GM12878 (cell line): ENCODE measurements around the gene SPATA16. TPM values are rescaled to one million over a fixed set of nuclear protein-coding genes. Genes with fewer than 3 reads are reported as not detected.

Experiments used
- ATAC-seq: fragments of 200-7000 bp; cut with Tn5 transposase; 3 replicates; pipeline ENCODE4 v1.9.1; 2020; ENCODE audit warnings: mild to moderate bottlenecking, moderate library complexity
- BruUV-seq: library from RNA; stranded (reverse); fragments of 400-500 nt; replicated peaks from 2 replicates; lab custom pipeline; 2021; lab: Mats Ljungman, UMichigan
- CTCF ChIA-PET: fragments of 300-600 bp; sonication (Branson Sonifier 250); formaldehyde crosslinking; extraction: SDS; loops from one replicate; lab custom pipeline; 2021; ENCODE audit warnings: inconsistent platforms; lab: Yijun Ruan, JAX
- POLR2A ChIA-PET: fragments of 350-600 bp; formaldehyde crosslinking; extraction: SDS; loops from one replicate; lab custom pipeline; 2021; ENCODE audit warnings: inconsistent platforms; lab: Charles Lee
- RAD21 ChIA-PET: fragments of 300-600 bp; sonication (Branson Sonifier 250); formaldehyde crosslinking; loops from one replicate; lab custom pipeline; 2023; ENCODE audit warnings: antibody characterized with exemption; ENCODE audit not compliant: unreplicated experiment; lab: Charles Lee
- SMC1A ChIA-PET: fragments of 300-600 bp; sonication (Branson Sonifier 250); formaldehyde crosslinking; loops from one replicate; lab custom pipeline; 2023; ENCODE audit not compliant: unreplicated experiment, uncharacterized antibody; lab: Charles Lee
- DNase-seq: peaks from one replicate; pipeline ENCODE4 v3.0.0-alpha.2; 2011; ENCODE audit warnings: low read depth, low spot score
- FAIRE-seq: peaks from 3 replicates; lab custom pipeline; 2011; peaks lifted over from hg19 to GRCh38; lab: Jason Lieb, UNC
- H2AFZ ChIP-seq: 2 replicates; pipeline ENCODE4 v1.6.0; 2011; ENCODE audit warnings: low read depth, low read length, control low read depth; ENCODE audit not compliant: control insufficient read depth
- H3K27ac ChIP-seq: 2 replicates; pipeline ENCODE4 v1.5.1; 2011; ENCODE audit warnings: control low read depth; ENCODE audit not compliant: control insufficient read depth, insufficient read depth
- H3K27me3 ChIP-seq, 2 experiments: replicated peaks in 1 of 2; 2 replicates each; pipeline versions ENCODE4 v1.6.0 to v1.6.1; 2011; ENCODE audit warnings: low read length in 1 of 2; ENCODE audit not compliant: control insufficient read depth in 2 of 2, insufficient read depth in 2 of 2
- H3K36me3 ChIP-seq, 2 experiments: 2 replicates each; pipeline ENCODE4 v1.5.1; 2011; ENCODE audit warnings: low read length in 1 of 2; ENCODE audit not compliant: control insufficient read depth in 2 of 2, insufficient read depth in 2 of 2
- H3K4me1 ChIP-seq: 2 replicates; pipeline ENCODE4 v1.6.1; 2011; ENCODE audit warnings: mild to moderate bottlenecking, low read length, moderate library complexity, mixed read lengths; ENCODE audit not compliant: control insufficient read depth, insufficient read depth
- H3K4me2 ChIP-seq: 2 replicates; pipeline ENCODE4 v1.6.0; 2011; ENCODE audit warnings: control low read depth; ENCODE audit not compliant: control insufficient read depth, insufficient read depth
- H3K4me3 ChIP-seq: fragments of 200-600 bp; sonication (generic); 2 replicates; pipeline ENCODE4 v1.5.1; 2016
- H3K79me2 ChIP-seq: 2 replicates; pipeline ENCODE4 v1.6.0; 2011; ENCODE audit warnings: low read length; ENCODE audit not compliant: control insufficient read depth, insufficient read depth
- H3K9ac ChIP-seq: 2 replicates; pipeline ENCODE4 v1.8.0; 2011; ENCODE audit warnings: low read length, control low read depth, mixed read lengths; ENCODE audit not compliant: control insufficient read depth, insufficient read depth
- H3K9me3 ChIP-seq: replicated peaks from 3 replicates; pipeline ENCODE4 v1.5.1; 2011; ENCODE audit warnings: mild to moderate bottlenecking, low read length; ENCODE audit not compliant: control insufficient read depth, insufficient read depth
- H4K20me1 ChIP-seq: 2 replicates; pipeline ENCODE4 v1.6.0; 2011; ENCODE audit not compliant: control insufficient read depth, insufficient read depth
- BCL3 ChIP-seq: IDR thresholded peaks from 2 replicates; pipeline ENCODE4 v1.6.1; 2011; ENCODE audit warnings: borderline replicate concordance, low read depth, mild to moderate bottlenecking, moderate library complexity, low read length; ENCODE audit not compliant: insufficient read depth, poor library complexity, severe bottlenecking
- BHLHE40 ChIP-seq, 2 experiments: fragments of 450-650 bp in 1 of 2; IDR thresholded peaks; 2 replicates each; pipeline ENCODE4 v1.6.1; 2011 to 2017; ENCODE audit warnings: low read depth in 2 of 2, borderline replicate concordance in 1 of 2, improper control_type of control experiment in 1 of 2, low read length in 1 of 2, mild to moderate bottlenecking in 1 of 2
- HCFC1 ChIP-seq: fragments of 150-350 bp; IDR thresholded peaks from 2 replicates; pipeline ENCODE4 v1.6.1; 2014; ENCODE audit warnings: low read length
- IKZF1 ChIP-seq: fragments of 450-650 bp; conservative IDR thresholded peaks from 2 replicates; pipeline ENCODE4 v1.6.1; 2017; ENCODE audit warnings: antibody characterized with exemption, mild to moderate bottlenecking
- MEF2A ChIP-seq: IDR thresholded peaks from 2 replicates; pipeline ENCODE4 v1.6.1; 2011; ENCODE audit warnings: low read depth, mild to moderate bottlenecking, low read length, moderate library complexity; ENCODE audit not compliant: insufficient read depth
- MEF2B ChIP-seq: fragments of 450-650 bp; IDR thresholded peaks from 2 replicates; pipeline ENCODE4 v1.6.1; 2018; ENCODE audit warnings: mild to moderate bottlenecking, moderate library complexity; ENCODE audit not compliant: partially characterized antibody, poor library complexity, severe bottlenecking
- MYC ChIP-seq: IDR thresholded peaks from 2 replicates; pipeline ENCODE4 v1.6.1; 2011; ENCODE audit warnings: mild to moderate bottlenecking, low read length, moderate library complexity, inconsistent platforms; ENCODE audit not compliant: insufficient read depth, insufficient replicate concordance, insufficient read length, severe bottlenecking
- NFIC ChIP-seq: IDR thresholded peaks from 2 replicates; pipeline ENCODE4 v1.6.1; 2012; ENCODE audit warnings: low read depth, mild to moderate bottlenecking, inconsistent platforms, low read length, moderate library complexity
- NR2C1 ChIP-seq: fragments of 450-650 bp; IDR thresholded peaks from 2 replicates; pipeline ENCODE4 v1.6.1; 2017; ENCODE audit warnings: antibody characterized with exemption, mild to moderate bottlenecking, moderate library complexity
- RFX5 ChIP-seq: IDR thresholded peaks from 2 replicates; pipeline ENCODE4 v1.6.1; 2011; ENCODE audit warnings: low read depth, low read length, improper control_type of control experiment
- SMARCA5 ChIP-seq: fragments of 450-650 bp; IDR thresholded peaks from 2 replicates; pipeline ENCODE4 v1.6.1; 2017; ENCODE audit warnings: mild to moderate bottlenecking
- STAT1 ChIP-seq: fragments of 450-650 bp; conservative IDR thresholded peaks from 2 replicates; pipeline ENCODE4 v1.6.1; 2014; ENCODE audit warnings: antibody characterized with exemption, mild to moderate bottlenecking
- SUZ12 ChIP-seq: fragments of 200-600 bp; sonication (generic); IDR thresholded peaks from one replicate; pipeline ENCODE4 v1.6.1; 2018; ENCODE audit warnings: antibody characterized with exemption, mild to moderate bottlenecking; ENCODE audit not compliant: unreplicated experiment
- TARDBP ChIP-seq: IDR thresholded peaks from 2 replicates; pipeline ENCODE4 v1.6.1; 2016; ENCODE audit warnings: borderline replicate concordance
- ZBED1 ChIP-seq: IDR thresholded peaks from 2 replicates; pipeline ENCODE4 v1.6.1; 2016; ENCODE audit warnings: borderline replicate concordance
- in situ Hi-C: fragments of 300-500 bp; cut with MboI; formaldehyde crosslinking; loops from 9 replicates; pipeline ENCODE4 v1.14.3; 2018; ENCODE audit warnings: mixed read lengths
- intact Hi-C: fragments of 100-400 bp; cut with micrococcal nuclease; formaldehyde crosslinking; loops from one replicate; pipeline ENCODE4 v1.14.2; 2022; ENCODE audit not compliant: unreplicated experiment
- polyA plus RNA-seq, 11 experiments: library from polyadenylated mRNA; depleted of rRNA in 4 of 11; unstranded in 6 of 11; stranded (reverse) in 5 of 11; fragments of >200 nt; fragmentation: Nextera tagmentation in 4 of 11; fragmentation: Illumina TruSeq in 1 of 11; extraction: Ambion mirVana in 4 of 11; extraction: Trizol in 1 of 11; gene quantifications; 1 replicate in 1 of 11; 2 replicates in 10 of 11; pipeline versions ENCODE4 v1.2.1 to v1.2.3, GENCODE V29; 2011 to 2016; ENCODE audit warnings: inconsistent platforms in 2 of 11, missing spikeins in 2 of 11, low read depth in 1 of 11
- total RNA-seq, 4 experiments: library from RNA; depleted of rRNA in 3 of 4; stranded (reverse); fragments of >200 nt in 3 of 4; fragmentation: Illumina TruSeq in 1 of 4; extraction: Trizol in 1 of 4; gene quantifications; 2 replicates each; pipeline versions ENCODE4 v1.2.1 to v1.2.3, GENCODE V29; 2013 to 2021
- TF ChIP-seq, protein P1 (sequence below): fragments of 450-650 bp; IDR thresholded peaks from 2 replicates; pipeline ENCODE4 v1.6.1; 2016; ENCODE audit warnings: mild to moderate bottlenecking
- TF ChIP-seq, protein P2 (sequence below): IDR thresholded peaks from 2 replicates; pipeline ENCODE4 v1.6.1; 2012; ENCODE audit warnings: mild to moderate bottlenecking, low read depth, low read length

SPATA16 gene
- total and polyA plus RNA-seq, 10 of the 15 experiments (the other 5 are each of a cell fraction or from before 2014, with no cell fraction given), result 0.04 TPM; not detected in 9

- TF ChIP-seq, protein P1, sequence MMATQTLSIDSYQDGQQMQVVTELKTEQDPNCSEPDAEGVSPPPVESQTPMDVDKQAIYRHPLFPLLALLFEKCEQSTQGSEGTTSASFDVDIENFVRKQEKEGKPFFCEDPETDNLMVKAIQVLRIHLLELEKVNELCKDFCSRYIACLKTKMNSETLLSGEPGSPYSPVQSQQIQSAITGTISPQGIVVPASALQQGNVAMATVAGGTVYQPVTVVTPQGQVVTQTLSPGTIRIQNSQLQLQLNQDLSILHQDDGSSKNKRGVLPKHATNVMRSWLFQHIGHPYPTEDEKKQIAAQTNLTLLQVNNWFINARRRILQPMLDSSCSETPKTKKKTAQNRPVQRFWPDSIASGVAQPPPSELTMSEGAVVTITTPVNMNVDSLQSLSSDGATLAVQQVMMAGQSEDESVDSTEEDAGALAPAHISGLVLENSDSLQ, result no peak
- no peak for TF ChIP-seq NFIC
- no peak for TF ChIP-seq MEF2A
- no peak for TF ChIP-seq MEF2B
Observed at GRCh38 chr3:172848910-172849309, 292.1 kb downstream of the SPATA16 start (continued).

GRCh38 chr3:172847292-172847691, 293.7 kb downstream of the SPATA16 start:
- no peaks in the 10 kb centered on the region for H3K27me3 ChIP-seq
- no peak overlapping the region for H3K27ac ChIP-seq
- no peaks in the 10 kb centered on the region for H3K4me1 ChIP-seq
- FAIRE-seq (no peak), DNase-seq (no peak), ATAC-seq (no peak)
- no peak overlapping the region for H3K9ac ChIP-seq
- H3K4me2 ChIP-seq, result no peak overlapping the region
- ChIA-PET SMC1A (interaction anchor here (1.1 to 1.2 kb wide), 2 partner anchors 11 to 15 kb away, joined by 3 read pairs; no protein-coding TSS in a partner anchor), CTCF (interaction anchor here (1.1 kb wide), 1 partner anchor 11 kb away, joined by 5 read pairs; no protein-coding TSS in a partner anchor), POLR2A (no interaction called here), RAD21 (no interaction called here)
- no peak overlapping the region for H2AFZ ChIP-seq
- H3K79me2 ChIP-seq, result no peaks in the 10 kb centered on the region
- H3K9me3 ChIP-seq, result no peaks in the 10 kb centered on the region
- in situ Hi-C loops, result no loop called here
- no peak overlapping the region for H3K4me3 ChIP-seq
- no peaks in the 10 kb centered on the region for H3K36me3 ChIP-seq
- intact Hi-C loops, result no loop called here
- no peaks in the 10 kb centered on the region for H4K20me1 ChIP-seq
- BruUV-seq, result no TSS peak
- no peak for TF ChIP-seq BCL3
- TF ChIP-seq RFX5, result no peak
- TF ChIP-seq STAT1, result no peak
- TF ChIP-seq, protein P2, sequence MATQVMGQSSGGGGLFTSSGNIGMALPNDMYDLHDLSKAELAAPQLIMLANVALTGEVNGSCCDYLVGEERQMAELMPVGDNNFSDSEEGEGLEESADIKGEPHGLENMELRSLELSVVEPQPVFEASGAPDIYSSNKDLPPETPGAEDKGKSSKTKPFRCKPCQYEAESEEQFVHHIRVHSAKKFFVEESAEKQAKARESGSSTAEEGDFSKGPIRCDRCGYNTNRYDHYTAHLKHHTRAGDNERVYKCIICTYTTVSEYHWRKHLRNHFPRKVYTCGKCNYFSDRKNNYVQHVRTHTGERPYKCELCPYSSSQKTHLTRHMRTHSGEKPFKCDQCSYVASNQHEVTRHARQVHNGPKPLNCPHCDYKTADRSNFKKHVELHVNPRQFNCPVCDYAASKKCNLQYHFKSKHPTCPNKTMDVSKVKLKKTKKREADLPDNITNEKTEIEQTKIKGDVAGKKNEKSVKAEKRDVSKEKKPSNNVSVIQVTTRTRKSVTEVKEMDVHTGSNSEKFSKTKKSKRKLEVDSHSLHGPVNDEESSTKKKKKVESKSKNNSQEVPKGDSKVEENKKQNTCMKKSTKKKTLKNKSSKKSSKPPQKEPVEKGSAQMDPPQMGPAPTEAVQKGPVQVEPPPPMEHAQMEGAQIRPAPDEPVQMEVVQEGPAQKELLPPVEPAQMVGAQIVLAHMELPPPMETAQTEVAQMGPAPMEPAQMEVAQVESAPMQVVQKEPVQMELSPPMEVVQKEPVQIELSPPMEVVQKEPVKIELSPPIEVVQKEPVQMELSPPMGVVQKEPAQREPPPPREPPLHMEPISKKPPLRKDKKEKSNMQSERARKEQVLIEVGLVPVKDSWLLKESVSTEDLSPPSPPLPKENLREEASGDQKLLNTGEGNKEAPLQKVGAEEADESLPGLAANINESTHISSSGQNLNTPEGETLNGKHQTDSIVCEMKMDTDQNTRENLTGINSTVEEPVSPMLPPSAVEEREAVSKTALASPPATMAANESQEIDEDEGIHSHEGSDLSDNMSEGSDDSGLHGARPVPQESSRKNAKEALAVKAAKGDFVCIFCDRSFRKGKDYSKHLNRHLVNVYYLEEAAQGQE, result no peak
- TF ChIP-seq TARDBP, result no peak
- TF ChIP-seq BHLHE40 (IDR thresholded peaks at IDR 0.05; ENCODE audit: borderline replicate concordance in 1 of 2, low read depth in 2 of 2, low read length in 1 of 2), result no peak
- no peak for TF ChIP-seq NR2C1
- no peak for TF ChIP-seq MEF2B
- no peak for TF ChIP-seq ZBED1
- TF ChIP-seq HCFC1, result no peak
- TF ChIP-seq IKZF1, result no peak
- TF ChIP-seq SUZ12, result no peak
- TF ChIP-seq SMARCA5, result no peak
- no peak for TF ChIP-seq MYC
